HepG2 (cell line): ENCODE data around the gene ANTXR1. TPM values are rescaled to one million over a fixed set of nuclear protein-coding genes. Genes with fewer than 3 reads are reported as not detected.
A peak's percentile ranks its signal among the peaks of the same experiment; 100 is the strongest.

Experiments
- ARHGAP35 ChIP-seq: sonication (generic); formaldehyde crosslinking; IDR thresholded peaks from 2 replicates; pipeline ENCODE4 v1.9.0; 2022; ENCODE audit warnings: mild to moderate bottlenecking, inconsistent platforms, moderate library complexity, missing genetic modification reagents, borderline replicate concordance
- ATF7-NPFF ChIP-seq: sonication (generic); formaldehyde crosslinking; IDR thresholded peaks from 2 replicates; pipeline ENCODE4 v1.8.1; 2023; ENCODE audit warnings: mild to moderate bottlenecking, low read depth, missing genetic modification reagents, moderate library complexity
- FOXK1 ChIP-seq: sonication (generic); formaldehyde crosslinking; IDR thresholded peaks from 2 replicates; pipeline ENCODE4 v1.4.0; 2020; ENCODE audit warnings: low read depth, missing genetic modification reagents, borderline replicate concordance
- KLF16 ChIP-seq, 2 experiments: sonication (generic) in 1 of 2; formaldehyde crosslinking in 1 of 2; IDR thresholded peaks; 2 replicates each; pipeline versions ENCODE4 v1.6.1 to v1.8.0; 2016 to 2023; ENCODE audit warnings: missing genetic modification reagents in 2 of 2, missing compliant biosample characterization in 1 of 2
- MED8 ChIP-seq: sonication (generic); formaldehyde crosslinking; IDR thresholded peaks from 2 replicates; pipeline ENCODE4 v1.8.1; 2023; ENCODE audit warnings: mild to moderate bottlenecking, missing genetic modification reagents; ENCODE audit not compliant: insufficient replicate concordance
- NFE2L2 ChIP-seq: fragments of 150-350 bp; IDR thresholded peaks from 2 replicates; pipeline ENCODE4 v1.6.1; 2014; ENCODE audit warnings: low read length
- THYN1 ChIP-seq: sonication (generic); formaldehyde crosslinking; IDR thresholded peaks from 2 replicates; pipeline ENCODE4 v1.8.1; 2023; ENCODE audit warnings: low read depth, mild to moderate bottlenecking, moderate library complexity, missing genetic modification reagents, borderline replicate concordance
- YEATS2 ChIP-seq: sonication (generic); formaldehyde crosslinking; IDR thresholded peaks from 2 replicates; pipeline ENCODE4 v1.4.0; 2020; ENCODE audit warnings: missing genetic modification reagents, borderline replicate concordance
- ZBTB1 ChIP-seq: sonication (generic); formaldehyde crosslinking; IDR thresholded peaks from 2 replicates; pipeline ENCODE4 v1.4.0; 2020; ENCODE audit warnings: missing genetic modification reagents, borderline replicate concordance
- ZFP62 ChIP-seq: sonication (generic); formaldehyde crosslinking; IDR thresholded peaks from 2 replicates; pipeline ENCODE4 v1.4.0; 2020; ENCODE audit warnings: missing genetic modification reagents
- ZNF230 ChIP-seq: sonication (generic); formaldehyde crosslinking; IDR thresholded peaks from 2 replicates; pipeline ENCODE4 v1.4.0; 2020; ENCODE audit warnings: mild to moderate bottlenecking, missing genetic modification reagents
- ZNF260 ChIP-seq: sonication (generic); formaldehyde crosslinking; IDR thresholded peaks from 2 replicates; pipeline ENCODE4 v1.4.0; 2020; ENCODE audit warnings: missing genetic modification reagents, low read depth, mild to moderate bottlenecking, borderline replicate concordance
- ZNF34 ChIP-seq: sonication (generic); formaldehyde crosslinking; IDR thresholded peaks from 2 replicates; pipeline ENCODE4 v1.4.0; 2020; ENCODE audit warnings: mild to moderate bottlenecking, missing genetic modification reagents, borderline replicate concordance
- ZNF501 ChIP-seq: sonication (generic); formaldehyde crosslinking; IDR thresholded peaks from 2 replicates; pipeline ENCODE4 v1.5.1; 2020; ENCODE audit warnings: mild to moderate bottlenecking, moderate library complexity, missing genetic modification reagents
- ZNF563 ChIP-seq: sonication (generic); formaldehyde crosslinking; IDR thresholded peaks from 2 replicates; pipeline ENCODE4 v1.8.0; 2022; ENCODE audit warnings: mild to moderate bottlenecking, moderate library complexity, missing genetic modification reagents
- ZNF567 ChIP-seq: sonication (generic); formaldehyde crosslinking; IDR thresholded peaks from 2 replicates; pipeline ENCODE4 v1.8.1; 2023; ENCODE audit warnings: mild to moderate bottlenecking, missing genetic modification reagents, borderline replicate concordance
- ZSCAN22 ChIP-seq: sonication (generic); formaldehyde crosslinking; IDR thresholded peaks from 2 replicates; pipeline ENCODE4 v1.4.0; 2020; ENCODE audit warnings: mild to moderate bottlenecking, missing genetic modification reagents
- ZZZ3 ChIP-seq: sonication (generic); formaldehyde crosslinking; IDR thresholded peaks from 2 replicates; pipeline ENCODE4 v1.4.0; 2020; ENCODE audit warnings: missing genetic modification reagents, mild to moderate bottlenecking, borderline replicate concordance
- polyA plus RNA-seq, 8 experiments: library from polyadenylated mRNA; depleted of rRNA in 3 of 8; stranded (reverse) in 7 of 8; unstranded in 1 of 8; fragments of >200 nt; fragmentation: Illumina TruSeq in 4 of 8; extraction: Trizol in 4 of 8; gene quantifications; 2 replicates each; pipeline versions ENCODE4 v1.2.1 to v1.2.3, GENCODE V29; 2011 to 2016; ENCODE audit warnings: low read depth in 4 of 8, missing spikeins in 1 of 8, mixed read lengths in 1 of 8; ENCODE audit not compliant: insufficient read depth in 1 of 8
- total RNA-seq, 5 experiments: library from RNA; depleted of rRNA; stranded (reverse); fragments of >200 nt; fragmentation: Illumina TruSeq; extraction: Trizol; gene quantifications; 2 replicates each; pipeline ENCODE4 v1.2.3, GENCODE V29; 2016; ENCODE audit warnings: low read depth in 1 of 5
- TF ChIP-seq, protein P1 (sequence below): sonication (generic); formaldehyde crosslinking; IDR thresholded peaks from 2 replicates; pipeline ENCODE4 v1.4.0; 2020; ENCODE audit warnings: mild to moderate bottlenecking, missing genetic modification reagents
- TF ChIP-seq, protein P2 (sequence below): sonication (generic); formaldehyde crosslinking; conservative IDR thresholded peaks from 2 replicates; pipeline ENCODE4 v1.5.0; 2020; ENCODE audit warnings: missing genetic modification reagents
- TF ChIP-seq, protein P3 (sequence below): sonication (generic); formaldehyde crosslinking; IDR thresholded peaks from 2 replicates; pipeline ENCODE4 v1.5.0; 2020; ENCODE audit warnings: mild to moderate bottlenecking, missing genetic modification reagents, borderline replicate concordance

The ANTXR1 gene
- total and polyA plus RNA-seq, 2 of the 13 experiments (the other 11 are each of a cell fraction or from before 2014, with no cell fraction given): 4.5 to 12.7 TPM

DNA sequence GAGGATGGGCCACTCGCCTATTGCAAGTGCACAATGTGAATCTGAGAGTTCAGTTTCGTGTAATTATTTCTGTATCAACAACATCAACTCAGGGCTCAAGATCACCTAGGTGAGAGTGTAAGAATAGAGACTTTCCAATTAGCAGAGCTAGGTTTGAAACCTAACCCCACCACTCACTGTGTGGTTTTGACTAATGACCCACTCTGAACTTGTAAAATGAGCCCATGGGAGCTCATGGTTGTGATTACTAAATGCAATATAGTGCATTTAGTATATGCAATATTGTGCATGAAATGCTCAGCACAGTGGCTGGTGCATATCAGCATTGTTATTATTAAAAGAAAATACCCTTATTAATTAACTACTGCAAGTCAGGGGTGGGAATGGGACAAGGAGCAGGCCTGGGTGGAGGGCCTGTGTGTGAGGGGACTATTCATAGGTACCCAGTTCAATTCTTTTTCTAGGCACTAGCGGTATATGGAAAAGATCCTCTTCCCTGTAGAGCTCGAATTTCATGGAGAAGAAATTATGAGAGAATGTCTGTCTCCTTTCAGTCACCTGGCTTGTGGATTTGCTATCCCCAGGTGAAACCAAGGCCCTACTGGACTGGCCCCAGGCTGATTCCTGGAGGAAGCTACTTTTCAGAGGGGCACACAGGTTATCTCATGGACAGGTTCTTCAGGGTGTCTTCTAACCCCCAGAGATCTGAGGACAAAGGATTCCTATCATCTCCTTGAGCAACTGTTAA is 204.5 kb downstream of the ANTXR1 start (continued):
- TF ChIP-seq, protein P1, sequence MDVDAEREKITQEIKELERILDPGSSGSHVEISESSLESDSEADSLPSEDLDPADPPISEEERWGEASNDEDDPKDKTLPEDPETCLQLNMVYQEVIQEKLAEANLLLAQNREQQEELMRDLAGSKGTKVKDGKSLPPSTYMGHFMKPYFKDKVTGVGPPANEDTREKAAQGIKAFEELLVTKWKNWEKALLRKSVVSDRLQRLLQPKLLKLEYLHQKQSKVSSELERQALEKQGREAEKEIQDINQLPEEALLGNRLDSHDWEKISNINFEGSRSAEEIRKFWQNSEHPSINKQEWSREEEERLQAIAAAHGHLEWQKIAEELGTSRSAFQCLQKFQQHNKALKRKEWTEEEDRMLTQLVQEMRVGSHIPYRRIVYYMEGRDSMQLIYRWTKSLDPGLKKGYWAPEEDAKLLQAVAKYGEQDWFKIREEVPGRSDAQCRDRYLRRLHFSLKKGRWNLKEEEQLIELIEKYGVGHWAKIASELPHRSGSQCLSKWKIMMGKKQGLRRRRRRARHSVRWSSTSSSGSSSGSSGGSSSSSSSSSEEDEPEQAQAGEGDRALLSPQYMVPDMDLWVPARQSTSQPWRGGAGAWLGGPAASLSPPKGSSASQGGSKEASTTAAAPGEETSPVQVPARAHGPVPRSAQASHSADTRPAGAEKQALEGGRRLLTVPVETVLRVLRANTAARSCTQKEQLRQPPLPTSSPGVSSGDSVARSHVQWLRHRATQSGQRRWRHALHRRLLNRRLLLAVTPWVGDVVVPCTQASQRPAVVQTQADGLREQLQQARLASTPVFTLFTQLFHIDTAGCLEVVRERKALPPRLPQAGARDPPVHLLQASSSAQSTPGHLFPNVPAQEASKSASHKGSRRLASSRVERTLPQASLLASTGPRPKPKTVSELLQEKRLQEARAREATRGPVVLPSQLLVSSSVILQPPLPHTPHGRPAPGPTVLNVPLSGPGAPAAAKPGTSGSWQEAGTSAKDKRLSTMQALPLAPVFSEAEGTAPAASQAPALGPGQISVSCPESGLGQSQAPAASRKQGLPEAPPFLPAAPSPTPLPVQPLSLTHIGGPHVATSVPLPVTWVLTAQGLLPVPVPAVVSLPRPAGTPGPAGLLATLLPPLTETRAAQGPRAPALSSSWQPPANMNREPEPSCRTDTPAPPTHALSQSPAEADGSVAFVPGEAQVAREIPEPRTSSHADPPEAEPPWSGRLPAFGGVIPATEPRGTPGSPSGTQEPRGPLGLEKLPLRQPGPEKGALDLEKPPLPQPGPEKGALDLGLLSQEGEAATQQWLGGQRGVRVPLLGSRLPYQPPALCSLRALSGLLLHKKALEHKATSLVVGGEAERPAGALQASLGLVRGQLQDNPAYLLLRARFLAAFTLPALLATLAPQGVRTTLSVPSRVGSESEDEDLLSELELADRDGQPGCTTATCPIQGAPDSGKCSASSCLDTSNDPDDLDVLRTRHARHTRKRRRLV (CRISPR knock-in tag): no peak
- TF ChIP-seq ZSCAN22: 0 out of 2 replicates have a peak, but pooled peaks have one; percentile 21
- peak; percentile 77; the same call in 1 of the 2 replicates for TF ChIP-seq ZNF34 (CRISPR knock-in tag)
- TF ChIP-seq ATF7-NPFF: 0 out of 2 replicates have a peak, but pooled peaks have one; percentile 14
- TF ChIP-seq, protein P2, sequence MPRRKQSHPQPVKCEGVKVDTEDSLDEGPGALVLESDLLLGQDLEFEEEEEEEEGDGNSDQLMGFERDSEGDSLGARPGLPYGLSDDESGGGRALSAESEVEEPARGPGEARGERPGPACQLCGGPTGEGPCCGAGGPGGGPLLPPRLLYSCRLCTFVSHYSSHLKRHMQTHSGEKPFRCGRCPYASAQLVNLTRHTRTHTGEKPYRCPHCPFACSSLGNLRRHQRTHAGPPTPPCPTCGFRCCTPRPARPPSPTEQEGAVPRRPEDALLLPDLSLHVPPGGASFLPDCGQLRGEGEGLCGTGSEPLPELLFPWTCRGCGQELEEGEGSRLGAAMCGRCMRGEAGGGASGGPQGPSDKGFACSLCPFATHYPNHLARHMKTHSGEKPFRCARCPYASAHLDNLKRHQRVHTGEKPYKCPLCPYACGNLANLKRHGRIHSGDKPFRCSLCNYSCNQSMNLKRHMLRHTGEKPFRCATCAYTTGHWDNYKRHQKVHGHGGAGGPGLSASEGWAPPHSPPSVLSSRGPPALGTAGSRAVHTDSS (CRISPR knock-in tag): no peak
- TF ChIP-seq FOXK1: no peak
- no peak for TF ChIP-seq NFE2L2
- TF ChIP-seq ZBTB1 (CRISPR knock-in tag): no peak
- TF ChIP-seq, protein P3, sequence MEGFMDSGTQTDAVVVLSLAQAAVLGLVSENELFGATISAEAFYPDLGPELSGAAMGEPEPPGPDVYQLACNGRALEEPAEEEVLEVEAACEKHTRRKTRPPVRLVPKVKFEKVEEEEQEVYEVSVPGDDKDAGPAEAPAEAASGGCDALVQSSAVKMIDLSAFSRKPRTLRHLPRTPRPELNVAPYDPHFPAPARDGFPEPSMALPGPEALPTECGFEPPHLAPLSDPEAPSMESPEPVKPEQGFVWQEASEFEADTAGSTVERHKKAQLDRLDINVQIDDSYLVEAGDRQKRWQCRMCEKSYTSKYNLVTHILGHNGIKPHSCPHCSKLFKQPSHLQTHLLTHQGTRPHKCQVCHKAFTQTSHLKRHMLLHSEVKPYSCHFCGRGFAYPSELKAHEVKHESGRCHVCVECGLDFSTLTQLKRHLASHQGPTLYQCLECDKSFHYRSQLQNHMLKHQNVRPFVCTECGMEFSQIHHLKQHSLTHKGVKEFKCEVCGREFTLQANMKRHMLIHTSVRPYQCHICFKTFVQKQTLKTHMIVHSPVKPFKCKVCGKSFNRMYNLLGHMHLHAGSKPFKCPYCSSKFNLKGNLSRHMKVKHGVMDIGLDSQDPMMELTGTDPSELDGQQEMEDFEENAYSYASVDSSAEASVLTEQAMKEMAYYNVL (CRISPR knock-in tag): no peak
- TF ChIP-seq MED8 (CRISPR knock-in tag): no peak
- TF ChIP-seq YEATS2: no peak
- TF ChIP-seq ZNF563 (CRISPR knock-in tag): no peak
- TF ChIP-seq ZNF567 (CRISPR knock-in tag): 0 out of 2 replicates have a peak, but pooled peaks have one; percentile 16
- TF ChIP-seq ZZZ3 (CRISPR knock-in tag): 0 out of 2 replicates have a peak, but pooled peaks have one; percentile 2
- TF ChIP-seq KLF16 (CRISPR knock-in tag; IDR thresholded peaks at IDR 0.05): no peak
- TF ChIP-seq THYN1: no peak
- no peak for TF ChIP-seq ZNF230 (CRISPR knock-in tag)
- no peak for TF ChIP-seq ZNF501 (CRISPR knock-in tag)
- TF ChIP-seq ZNF260 (CRISPR knock-in tag): no peak
- TF ChIP-seq ZFP62 (CRISPR knock-in tag): no peak
- TF ChIP-seq ARHGAP35 (CRISPR knock-in tag): no peak
